ENCODE results near the gene ASPRV1. TPM values are rescaled to one million over a fixed set of nuclear protein-coding genes. Genes with fewer than 3 reads are reported as not detected.

Gene ASPRV1
- total and polyA plus RNA-seq, 2 donors from 2014 or later = 1.6 to 2.1 TPM

DNA sequence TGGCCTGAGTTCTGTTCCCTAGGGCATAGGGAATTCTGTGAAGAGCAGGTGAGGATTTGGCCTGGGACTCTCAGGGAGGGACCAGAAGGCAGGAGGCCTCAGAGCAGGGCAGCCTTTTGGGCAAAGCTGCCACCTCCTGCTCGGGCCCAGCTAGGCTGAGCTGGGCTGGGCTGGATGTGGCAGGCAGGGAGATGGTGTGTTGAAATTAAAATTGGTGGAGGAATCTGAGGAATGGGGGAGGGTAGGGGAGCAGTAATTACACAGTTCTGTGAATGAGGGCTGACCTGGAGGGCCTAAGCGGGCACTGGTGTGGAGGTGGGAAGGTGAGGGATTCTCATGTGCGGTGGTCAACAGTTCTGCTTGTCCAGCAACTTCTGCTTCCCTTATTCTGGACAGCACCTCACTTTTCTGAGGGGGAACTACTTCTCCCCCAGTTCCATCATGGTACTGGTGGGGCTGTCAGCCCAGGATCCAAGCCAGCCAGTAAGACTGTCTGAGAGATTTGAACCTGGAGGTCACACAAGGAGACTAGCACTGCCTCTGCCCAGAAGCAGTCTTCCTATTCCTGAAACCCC lies 22.0 kb upstream of the ASPRV1 start:
- H3K27me3 ChIP-seq (ENCODE audit: control insufficient read depth, insufficient read depth, low read length) = no peaks in the 10 kb centered on the region
- no peak overlapping the region for H3K27ac ChIP-seq (ENCODE audit: low read depth in 2 of 2, low read length in 2 of 2)
- no peak for FAIRE-seq
- no peaks in the 10 kb centered on the region for H3K9me3 ChIP-seq (ENCODE audit: control insufficient read depth in 2 of 3, insufficient read depth in 1 of 3, low read length in 3 of 3)
- H3K4me1 ChIP-seq (ENCODE audit: control insufficient read depth in 2 of 3, insufficient read depth in 2 of 3, low read depth in 1 of 3, low read length in 3 of 3) = no peaks in the 10 kb centered on the region
- no peaks in the 10 kb centered on the region for H3K36me3 ChIP-seq (ENCODE audit: control insufficient read depth in 2 of 3, insufficient read depth in 3 of 3, low read length in 3 of 3)
- H3K4me3 ChIP-seq (ENCODE audit: low read length in 3 of 3) = no peak overlapping the region
- H3K9ac ChIP-seq (ENCODE audit: low read length in 3 of 3) = no peak overlapping the region
- TF ChIP-seq, protein P1, sequence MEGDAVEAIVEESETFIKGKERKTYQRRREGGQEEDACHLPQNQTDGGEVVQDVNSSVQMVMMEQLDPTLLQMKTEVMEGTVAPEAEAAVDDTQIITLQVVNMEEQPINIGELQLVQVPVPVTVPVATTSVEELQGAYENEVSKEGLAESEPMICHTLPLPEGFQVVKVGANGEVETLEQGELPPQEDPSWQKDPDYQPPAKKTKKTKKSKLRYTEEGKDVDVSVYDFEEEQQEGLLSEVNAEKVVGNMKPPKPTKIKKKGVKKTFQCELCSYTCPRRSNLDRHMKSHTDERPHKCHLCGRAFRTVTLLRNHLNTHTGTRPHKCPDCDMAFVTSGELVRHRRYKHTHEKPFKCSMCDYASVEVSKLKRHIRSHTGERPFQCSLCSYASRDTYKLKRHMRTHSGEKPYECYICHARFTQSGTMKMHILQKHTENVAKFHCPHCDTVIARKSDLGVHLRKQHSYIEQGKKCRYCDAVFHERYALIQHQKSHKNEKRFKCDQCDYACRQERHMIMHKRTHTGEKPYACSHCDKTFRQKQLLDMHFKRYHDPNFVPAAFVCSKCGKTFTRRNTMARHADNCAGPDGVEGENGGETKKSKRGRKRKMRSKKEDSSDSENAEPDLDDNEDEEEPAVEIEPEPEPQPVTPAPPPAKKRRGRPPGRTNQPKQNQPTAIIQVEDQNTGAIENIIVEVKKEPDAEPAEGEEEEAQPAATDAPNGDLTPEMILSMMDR (IDR thresholded peaks at IDR 0.05; ENCODE audit: borderline replicate concordance, extremely low read depth, insufficient read depth) = no peak
- DNase-seq = no peak
- intact Hi-C loops (cut with DNase I) = no loop called here

DNA sequence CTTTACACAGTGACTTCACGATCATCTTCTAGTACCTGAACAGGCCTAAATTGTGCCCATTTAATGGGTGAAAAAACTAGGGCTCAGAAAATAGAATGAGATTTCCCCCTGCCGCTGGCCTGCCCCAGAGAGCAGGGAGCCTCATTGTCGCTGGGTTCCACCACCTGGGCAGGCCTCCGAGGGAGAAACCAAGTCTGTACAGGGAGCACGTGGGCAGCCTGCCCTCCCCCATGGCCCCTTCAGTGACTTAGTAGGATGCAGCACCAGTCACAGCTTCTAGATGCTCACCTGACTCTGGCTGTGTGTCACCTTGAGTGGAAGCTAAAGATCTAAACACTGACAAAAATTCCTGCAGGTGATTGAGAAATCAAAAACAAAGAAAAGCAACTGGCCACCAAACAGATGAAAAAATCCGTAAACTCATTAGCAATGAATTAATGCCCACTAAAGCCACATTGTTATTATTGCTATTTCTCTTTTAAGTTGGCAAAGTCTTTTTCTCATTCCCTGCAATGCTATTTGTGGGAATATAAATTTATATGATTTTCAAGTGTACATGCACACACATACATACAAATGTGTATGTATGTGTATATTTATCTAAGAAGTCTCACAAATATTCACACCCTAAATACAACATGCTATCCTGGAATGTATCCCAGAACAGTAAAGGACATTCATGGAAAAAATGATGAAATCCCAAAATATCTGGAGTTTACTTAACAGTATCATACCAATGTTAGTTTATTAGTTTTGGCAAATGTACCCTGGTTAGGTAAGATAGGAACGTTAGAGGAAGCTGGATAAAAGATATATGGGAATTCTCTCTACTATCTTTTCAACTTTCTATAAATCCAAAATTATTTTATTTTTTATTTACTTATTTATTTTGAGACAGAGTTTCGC lies 18.7 kb upstream of the ASPRV1 start:
- FAIRE-seq = no peak
- TF ChIP-seq, protein P1 (IDR thresholded peaks at IDR 0.05; ENCODE audit: borderline replicate concordance, extremely low read depth, insufficient read depth) = no peak
- no peaks in the 10 kb centered on the region for H3K27me3 ChIP-seq (ENCODE audit: control insufficient read depth, insufficient read depth, low read length)
- H3K9ac ChIP-seq (ENCODE audit: low read length in 3 of 3) = no peak overlapping the region
- no peaks in the 10 kb centered on the region for H3K4me1 ChIP-seq (ENCODE audit: control insufficient read depth in 2 of 3, insufficient read depth in 2 of 3, low read depth in 1 of 3, low read length in 3 of 3)
- no peak overlapping the region for H3K4me3 ChIP-seq (ENCODE audit: low read length in 3 of 3)
- no peak overlapping the region for H3K27ac ChIP-seq (ENCODE audit: low read depth in 2 of 2, low read length in 2 of 2)
- no peaks in the 10 kb centered on the region for H3K36me3 ChIP-seq (ENCODE audit: control insufficient read depth in 2 of 3, insufficient read depth in 3 of 3, low read length in 3 of 3)
- no peaks in the 10 kb centered on the region for H3K9me3 ChIP-seq (ENCODE audit: control insufficient read depth in 2 of 3, insufficient read depth in 1 of 3, low read length in 3 of 3)
- intact Hi-C loops (cut with DNase I) = no loop called here
- no peak for DNase-seq

DNA sequence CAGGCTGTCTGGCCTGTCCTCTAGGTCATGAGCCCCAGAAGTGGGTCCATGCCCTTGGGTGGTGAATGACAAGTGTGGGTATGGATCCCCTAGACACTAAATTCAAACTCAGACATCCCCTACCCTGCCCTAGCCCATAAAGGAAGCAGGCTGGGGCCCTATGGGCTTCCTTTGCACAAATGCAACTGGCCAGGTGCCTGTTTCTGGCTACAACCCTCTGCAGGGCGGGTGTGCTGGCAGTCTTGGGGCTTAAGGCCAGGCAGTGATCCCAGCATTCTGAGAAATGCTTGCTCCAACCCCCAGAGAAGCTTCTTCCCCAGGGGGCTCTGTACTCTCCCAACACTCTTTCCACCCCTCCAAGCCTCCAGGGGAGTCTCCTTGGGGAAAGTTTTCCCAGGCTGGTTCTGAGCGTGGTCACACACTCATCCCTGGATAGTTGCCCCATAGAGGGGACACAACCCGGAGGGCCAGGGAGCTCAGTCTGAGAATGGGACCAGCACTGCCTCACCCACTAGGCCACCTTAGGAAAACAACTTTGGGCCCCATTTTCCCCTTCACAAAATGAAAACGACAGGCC lies 16.6 kb upstream of the ASPRV1 start:
- Histone ChIP-seq H3K27ac (ENCODE audit: low read depth in 2 of 2, low read length in 2 of 2) (no peak overlapping the region), H3K9me3 (ENCODE audit: control insufficient read depth in 2 of 3, insufficient read depth in 1 of 3, low read length in 3 of 3) (no peaks in the 10 kb centered on the region), H3K27me3 (ENCODE audit: control insufficient read depth, insufficient read depth, low read length) (no peaks in the 10 kb centered on the region), H3K36me3 (ENCODE audit: control insufficient read depth in 2 of 3, insufficient read depth in 3 of 3, low read length in 3 of 3) (no peaks in the 10 kb centered on the region), H3K9ac (ENCODE audit: low read length in 3 of 3) (no peak overlapping the region), H3K4me1 (ENCODE audit: control insufficient read depth in 2 of 3, insufficient read depth in 2 of 3, low read depth in 1 of 3, low read length in 3 of 3) (no peaks in the 10 kb centered on the region), H3K4me3 (ENCODE audit: low read length in 3 of 3) (no peak overlapping the region)
- intact Hi-C loops (cut with DNase I) = no loop called here
- TF ChIP-seq, protein P1 (IDR thresholded peaks at IDR 0.05; ENCODE audit: borderline replicate concordance, extremely low read depth, insufficient read depth) = no peak
- DNase-seq (no peak), FAIRE-seq (no peak)
